Measurements from ENCODE around the gene TPRG1.

- TF ChIP-seq CTCF (IDR thresholded peaks at IDR 0.05; ENCODE audit: insufficient read depth, low read length, poor library complexity, severe bottlenecking) (no peak), EZH2phosphoT487 (conservative IDR thresholded peaks at IDR 0.05; ENCODE audit: low read length) (no peak)
These were observed 28.4 kb upstream of the TPRG1 start for GRCh38 chr3:189143321-189143720.

Measured in SU-DHL-6 (cell line).